CD4-positive, alpha-beta T cell treated with Interleukin-12 subunit alpha and Interleukin-12 subunit beta, for 1 hour (primary cell): ENCODE data around the gene CCDC88C.

Experiments
- DNase-seq: peaks from one replicate; pipeline ENCODE4 v3.0.0-alpha.2; 2020

CCDC88C gene

GRCh38 chr14:91342206-91342760 lies 75.3 kb downstream of the CCDC88C start:
- DNase-seq = no peak

GRCh38 chr14:91341751-91342154 lies 75.9 kb downstream of the CCDC88C start:
- no peak for DNase-seq

GRCh38 chr14:91341334-91341733 lies 76.3 kb downstream of the CCDC88C start:
- DNase-seq = no peak

- no peak for DNase-seq
Observed at GRCh38 chr14:91339671-91340369, 77.8 kb downstream of the CCDC88C start.

GRCh38 chr14:91339076-91339475 lies 78.5 kb downstream of the CCDC88C start:
- DNase-seq = no peak

- no peak for DNase-seq
Observed at GRCh38 chr14:91338379-91338778, 79.2 kb downstream of the CCDC88C start.

- DNase-seq = no peak
Observed at GRCh38 chr14:91337699-91338335, 79.8 kb downstream of the CCDC88C start.

- DNase-seq = no peak
Observed at GRCh38 chr14:91336093-91336450, 81.5 kb downstream of the CCDC88C start.

GRCh38 chr14:91335191-91336092 lies 82.2 kb downstream of the CCDC88C start:
- no peak for DNase-seq

GRCh38 chr14:91333650-91334039 lies 84.0 kb downstream of the CCDC88C start:
- DNase-seq = no peak

- DNase-seq = no peak
Observed at GRCh38 chr14:91332986-91333649, 84.5 kb downstream of the CCDC88C start.

- no peak for DNase-seq
Observed at GRCh38 chr14:91332171-91332985, 85.2 kb downstream of the CCDC88C start.

- no peak for DNase-seq
Observed at GRCh38 chr14:91331721-91332120, 85.9 kb downstream of the CCDC88C start.

GRCh38 chr14:91330856-91331255 lies 86.8 kb downstream of the CCDC88C start:
- DNase-seq = peak; percentile 37

- no peak for DNase-seq
Observed at GRCh38 chr14:91330096-91330696, 87.4 kb downstream of the CCDC88C start.

GRCh38 chr14:91329486-91330014 lies 88.1 kb downstream of the CCDC88C start:
- no peak for DNase-seq

- DNase-seq = no peak
Observed at GRCh38 chr14:91328313-91329050, 89.1 kb downstream of the CCDC88C start.

GRCh38 chr14:91327661-91328312 lies 89.8 kb downstream of the CCDC88C start:
- no peak for DNase-seq

GRCh38 chr14:91327250-91327595 lies 90.4 kb downstream of the CCDC88C start:
- DNase-seq = no peak
